ENCODE measurements around the gene TMPRSS6.

TMPRSS6 gene

DNA sequence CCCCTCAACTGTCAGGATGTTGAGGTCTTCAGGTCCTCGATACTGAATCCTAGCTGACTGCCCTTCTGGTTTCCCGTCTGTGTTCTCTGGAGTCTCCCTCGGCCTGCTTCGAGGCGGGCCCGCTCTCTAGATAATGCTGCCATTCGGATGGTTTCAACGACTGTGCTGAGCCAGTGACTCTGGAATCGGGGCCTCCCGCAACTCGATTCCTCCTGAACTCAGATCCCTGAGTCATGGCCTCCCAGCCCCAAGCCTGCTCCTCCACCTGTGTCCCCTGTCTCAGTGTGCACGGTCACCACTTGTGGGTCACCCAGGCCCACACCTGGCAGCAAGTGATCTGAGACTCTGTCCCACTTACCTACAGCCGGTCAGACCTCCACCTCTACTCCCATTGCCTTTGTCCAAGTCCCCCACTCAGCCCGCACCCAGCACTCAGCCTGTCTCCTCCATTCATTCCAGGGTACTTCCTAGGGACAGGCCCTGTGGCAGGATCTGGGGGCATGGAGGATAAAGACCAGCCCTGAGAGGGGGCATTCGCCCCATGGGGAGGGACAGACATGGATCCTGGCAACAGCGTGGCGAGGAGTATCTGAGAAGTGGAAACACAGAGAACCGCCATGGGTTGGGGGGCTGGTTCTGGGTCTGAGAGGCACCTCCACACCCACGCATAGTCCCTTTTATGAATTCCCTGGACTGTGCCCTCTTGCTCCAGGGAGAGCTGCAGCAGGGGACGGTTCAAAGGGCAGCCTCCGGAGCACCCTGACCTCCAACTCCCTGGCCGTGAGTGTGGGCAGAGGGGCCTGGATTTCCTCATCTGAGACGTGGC lies 75.7 kb downstream of the TMPRSS6 start:
- TF ChIP-seq, protein P1, sequence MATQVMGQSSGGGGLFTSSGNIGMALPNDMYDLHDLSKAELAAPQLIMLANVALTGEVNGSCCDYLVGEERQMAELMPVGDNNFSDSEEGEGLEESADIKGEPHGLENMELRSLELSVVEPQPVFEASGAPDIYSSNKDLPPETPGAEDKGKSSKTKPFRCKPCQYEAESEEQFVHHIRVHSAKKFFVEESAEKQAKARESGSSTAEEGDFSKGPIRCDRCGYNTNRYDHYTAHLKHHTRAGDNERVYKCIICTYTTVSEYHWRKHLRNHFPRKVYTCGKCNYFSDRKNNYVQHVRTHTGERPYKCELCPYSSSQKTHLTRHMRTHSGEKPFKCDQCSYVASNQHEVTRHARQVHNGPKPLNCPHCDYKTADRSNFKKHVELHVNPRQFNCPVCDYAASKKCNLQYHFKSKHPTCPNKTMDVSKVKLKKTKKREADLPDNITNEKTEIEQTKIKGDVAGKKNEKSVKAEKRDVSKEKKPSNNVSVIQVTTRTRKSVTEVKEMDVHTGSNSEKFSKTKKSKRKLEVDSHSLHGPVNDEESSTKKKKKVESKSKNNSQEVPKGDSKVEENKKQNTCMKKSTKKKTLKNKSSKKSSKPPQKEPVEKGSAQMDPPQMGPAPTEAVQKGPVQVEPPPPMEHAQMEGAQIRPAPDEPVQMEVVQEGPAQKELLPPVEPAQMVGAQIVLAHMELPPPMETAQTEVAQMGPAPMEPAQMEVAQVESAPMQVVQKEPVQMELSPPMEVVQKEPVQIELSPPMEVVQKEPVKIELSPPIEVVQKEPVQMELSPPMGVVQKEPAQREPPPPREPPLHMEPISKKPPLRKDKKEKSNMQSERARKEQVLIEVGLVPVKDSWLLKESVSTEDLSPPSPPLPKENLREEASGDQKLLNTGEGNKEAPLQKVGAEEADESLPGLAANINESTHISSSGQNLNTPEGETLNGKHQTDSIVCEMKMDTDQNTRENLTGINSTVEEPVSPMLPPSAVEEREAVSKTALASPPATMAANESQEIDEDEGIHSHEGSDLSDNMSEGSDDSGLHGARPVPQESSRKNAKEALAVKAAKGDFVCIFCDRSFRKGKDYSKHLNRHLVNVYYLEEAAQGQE (IDR thresholded peaks at IDR 0.05; ENCODE audit: insufficient read depth in 1 of 2, low read depth in 2 of 2, low read length in 2 of 2): no peak
- TF ChIP-seq POLR2AphosphoS5 (IDR thresholded peaks at IDR 0.05; ENCODE audit: low read depth, low read length) (no peak), TAF1 (IDR thresholded peaks at IDR 0.05; ENCODE audit: borderline replicate concordance, insufficient read depth, low read length) (no peak), SIN3A (IDR thresholded peaks at IDR 0.05; ENCODE audit: borderline replicate concordance, insufficient read depth, low read length) (no peak), FOXP2 (optimal IDR thresholded peaks at IDR 0.05; ENCODE audit: borderline replicate concordance, extremely low read depth, extremely low read length, insufficient read depth) (no peak)

DNA sequence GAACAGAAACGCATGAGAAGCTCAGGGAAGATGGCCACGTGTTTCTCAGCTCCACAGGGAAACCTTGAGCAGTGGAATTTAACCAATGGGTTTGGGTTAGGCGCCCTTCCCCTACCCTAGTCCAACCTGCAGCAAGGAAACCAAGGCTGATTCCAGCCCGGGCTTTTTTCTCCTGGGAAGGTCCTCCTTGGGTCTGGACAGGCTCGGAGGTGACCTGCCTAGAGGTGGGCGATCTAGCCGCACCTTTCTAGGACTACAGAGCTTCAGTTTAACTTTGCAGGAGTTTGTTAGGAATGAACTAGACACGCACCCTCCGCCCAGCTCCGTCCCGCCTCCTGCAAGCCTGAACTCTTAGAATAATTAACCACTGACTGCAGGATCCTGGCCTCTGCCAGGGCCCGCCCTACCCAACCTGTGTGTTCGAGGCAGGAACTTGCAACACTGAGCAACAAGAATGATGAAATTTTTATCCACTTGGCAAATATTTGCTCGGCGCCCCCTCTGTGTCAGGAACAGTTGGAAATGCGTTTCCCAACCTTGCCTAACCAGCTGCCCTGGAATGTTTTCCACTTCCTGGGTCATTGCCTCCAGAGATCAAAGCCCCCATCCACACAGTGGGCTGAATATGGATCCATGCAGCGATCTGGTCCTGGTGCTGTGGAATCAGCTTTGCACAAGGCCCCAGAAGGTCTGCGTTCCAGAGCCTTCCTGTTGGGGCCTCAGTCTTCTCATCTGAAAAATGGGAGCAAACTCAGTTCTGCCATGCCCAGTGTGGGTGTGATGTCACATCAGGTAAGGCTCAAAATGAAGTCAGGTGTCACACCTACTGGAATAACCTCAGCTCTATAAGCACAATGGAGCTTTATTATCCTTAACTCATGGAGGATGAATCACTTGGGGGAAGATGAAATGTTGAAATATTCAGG lies 76.7 kb downstream of the TMPRSS6 start:
- TF ChIP-seq POLR2AphosphoS5 (IDR thresholded peaks at IDR 0.05; ENCODE audit: low read depth, low read length) (no peak), TAF1 (IDR thresholded peaks at IDR 0.05; ENCODE audit: borderline replicate concordance, insufficient read depth, low read length) (no peak), SIN3A (IDR thresholded peaks at IDR 0.05; ENCODE audit: borderline replicate concordance, insufficient read depth, low read length) (no peak), FOXP2 (optimal IDR thresholded peaks at IDR 0.05; ENCODE audit: borderline replicate concordance, extremely low read depth, extremely low read length, insufficient read depth) (no peak)
- TF ChIP-seq, protein P1 (IDR thresholded peaks at IDR 0.05; ENCODE audit: insufficient read depth in 1 of 2, low read depth in 2 of 2, low read length in 2 of 2): no peak

DNA sequence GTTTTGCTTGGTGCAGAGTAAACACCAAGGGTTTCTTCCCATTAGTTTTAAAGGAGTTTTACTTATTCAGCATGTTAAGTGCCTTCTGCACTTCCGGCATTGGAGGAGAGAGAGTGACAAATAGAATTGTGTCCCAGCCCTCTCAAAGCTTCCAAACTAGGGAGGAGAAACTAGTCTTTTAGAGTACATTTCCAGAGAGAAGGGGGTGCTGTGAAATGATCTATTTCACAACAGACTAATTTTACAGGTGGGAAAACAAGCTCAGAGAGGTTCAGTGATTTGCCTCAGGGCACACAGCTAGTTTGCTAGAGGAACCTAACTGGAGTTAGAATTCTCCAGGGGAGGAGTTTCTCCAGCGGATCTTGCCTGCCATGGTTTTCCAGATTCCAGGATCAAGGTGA lies 77.4 kb downstream of the TMPRSS6 start:
- TF ChIP-seq POLR2AphosphoS5 (IDR thresholded peaks at IDR 0.05; ENCODE audit: low read depth, low read length) (no peak), SIN3A (IDR thresholded peaks at IDR 0.05; ENCODE audit: borderline replicate concordance, insufficient read depth, low read length) (no peak), FOXP2 (optimal IDR thresholded peaks at IDR 0.05; ENCODE audit: borderline replicate concordance, extremely low read depth, extremely low read length, insufficient read depth) (no peak), TAF1 (IDR thresholded peaks at IDR 0.05; ENCODE audit: borderline replicate concordance, insufficient read depth, low read length) (no peak)
- TF ChIP-seq, protein P1 (IDR thresholded peaks at IDR 0.05; ENCODE audit: insufficient read depth in 1 of 2, low read depth in 2 of 2, low read length in 2 of 2): no peak

DNA sequence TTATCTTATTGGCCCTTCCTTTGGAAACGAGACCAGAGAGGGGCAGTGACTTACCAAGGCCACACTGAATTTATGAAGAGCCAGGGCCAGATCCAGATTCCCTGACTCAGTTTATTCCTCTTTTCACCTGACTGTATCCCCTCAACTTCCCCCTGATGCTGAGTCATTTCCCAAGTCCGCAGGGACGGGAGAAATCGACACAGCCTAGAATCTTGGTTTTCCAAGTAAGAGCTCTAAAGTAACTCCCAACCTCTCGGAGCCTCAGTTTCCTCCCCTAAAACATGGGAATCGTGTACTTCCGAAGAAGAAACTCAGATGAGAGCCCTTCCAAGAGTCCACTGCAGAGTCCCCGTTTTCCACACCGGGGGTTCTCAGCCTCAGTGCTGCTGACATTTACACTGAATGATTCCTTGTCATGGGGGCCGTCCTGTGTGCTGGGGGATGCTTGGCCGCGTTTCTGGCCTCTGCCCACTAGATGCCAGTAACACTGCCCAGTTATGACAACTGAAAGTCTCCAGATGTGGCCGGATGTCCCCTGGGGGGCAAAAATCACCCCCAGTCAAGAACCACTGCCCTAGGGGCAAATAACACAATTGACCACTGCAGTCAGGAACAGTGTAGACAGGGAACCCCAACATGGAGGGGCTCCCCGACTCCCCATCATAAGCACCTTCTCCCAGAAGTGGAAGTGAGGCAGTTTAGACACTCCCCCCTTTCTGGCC lies 78.8 kb downstream of the TMPRSS6 start:
- TF ChIP-seq, protein P1 (IDR thresholded peaks at IDR 0.05; ENCODE audit: insufficient read depth in 1 of 2, low read depth in 2 of 2, low read length in 2 of 2): no peak
- TF ChIP-seq TAF1 (IDR thresholded peaks at IDR 0.05; ENCODE audit: borderline replicate concordance, insufficient read depth, low read length) (no peak), POLR2AphosphoS5 (IDR thresholded peaks at IDR 0.05; ENCODE audit: low read depth, low read length) (no peak)
